ENCODE measurements around the gene EIF4ENIF1. TPM values are rescaled to one million over a fixed set of nuclear protein-coding genes. Genes with fewer than 3 reads are reported as not detected.

Gene EIF4ENIF1
- total RNA-seq, 2 donors from 2014 or later, result 10.6 to 20.6 TPM

GRCh38 chr22:31461699-31462098 is 27.9 kb downstream of the EIF4ENIF1 start:
- no peaks in the 10 kb centered on the region for H3K27me3 ChIP-seq (replicated peaks; ENCODE audit: insufficient read depth)
- ATAC-seq (ENCODE audit: insufficient number of reproducible peaks, low FRiP score, low read depth) (no peak), DNase-seq (ENCODE audit: low spot score) (no peak)
- H3K4me1 ChIP-seq (ENCODE audit: control insufficient read depth in 1 of 2, low read depth in 2 of 2), result no peaks in the 10 kb centered on the region
- no peak for TF ChIP-seq CTCF (IDR thresholded peaks at IDR 0.05)
- no peaks in the 10 kb centered on the region for H3K9me3 ChIP-seq
- peaks cover 56% of the 10 kb centered on the region for H3K36me3 ChIP-seq
- no peak overlapping the region for H3K27ac ChIP-seq
- no peak overlapping the region for H3K4me3 ChIP-seq

- DNase-seq (ENCODE audit: low spot score), result no peak
Observed at GRCh38 chr22:31451709-31452571, 37.7 kb downstream of the EIF4ENIF1 start.

GRCh38 chr22:31449506-31449905 is 40.1 kb downstream of the EIF4ENIF1 start:
- Histone ChIP-seq H3K4me1 (ENCODE audit: control insufficient read depth in 1 of 2, low read depth in 2 of 2) (no peaks in the 10 kb centered on the region), H3K36me3 (peaks cover 29% of the 10 kb centered on the region)
- no peak for ATAC-seq (ENCODE audit: insufficient number of reproducible peaks, low FRiP score, low read depth)

More at GRCh38 chr22:31451709-31452571, 37.7 kb downstream of the EIF4ENIF1 start:
- Histone ChIP-seq H3K36me3 (peaks cover 26% of the 10 kb centered on the region), H3K27me3 (replicated peaks; ENCODE audit: insufficient read depth) (no peaks in the 10 kb centered on the region), H3K4me1 (ENCODE audit: control insufficient read depth in 1 of 2, low read depth in 2 of 2) (no peaks in the 10 kb centered on the region), H3K9me3 (no peaks in the 10 kb centered on the region), H3K27ac (no peak overlapping the region), H3K4me3 (no peak overlapping the region)
- no peak for ATAC-seq (ENCODE audit: insufficient number of reproducible peaks, low FRiP score, low read depth)
- no peak for TF ChIP-seq CTCF (IDR thresholded peaks at IDR 0.05)

GRCh38 chr22:31448382-31448781 is 41.3 kb downstream of the EIF4ENIF1 start:
- DNase-seq (ENCODE audit: low spot score), result no peak
- Histone ChIP-seq H3K36me3 (peaks cover 31% of the 10 kb centered on the region), H3K27ac (no peak overlapping the region), H3K4me3 (no peak overlapping the region), H3K4me1 (ENCODE audit: control insufficient read depth in 1 of 2, low read depth in 2 of 2) (no peaks in the 10 kb centered on the region), H3K27me3 (replicated peaks; ENCODE audit: insufficient read depth) (no peaks in the 10 kb centered on the region), H3K9me3 (no peaks in the 10 kb centered on the region)
- ATAC-seq (ENCODE audit: insufficient number of reproducible peaks, low FRiP score, low read depth), result no peak
- TF ChIP-seq CTCF (IDR thresholded peaks at IDR 0.05), result no peak

More at GRCh38 chr22:31449506-31449905, 40.1 kb downstream of the EIF4ENIF1 start:
- H3K9me3 ChIP-seq, result no peaks in the 10 kb centered on the region
- TF ChIP-seq CTCF (IDR thresholded peaks at IDR 0.05), result no peak
- DNase-seq (ENCODE audit: low spot score), result no peak
- H3K27me3 ChIP-seq (replicated peaks; ENCODE audit: insufficient read depth), result no peaks in the 10 kb centered on the region
- H3K27ac ChIP-seq, result no peak overlapping the region
- no peak overlapping the region for H3K4me3 ChIP-seq

- Histone ChIP-seq H3K9me3 (no peaks in the 10 kb centered on the region), H3K27ac (no peak overlapping the region), H3K4me3 (no peak overlapping the region), H3K27me3 (replicated peaks; ENCODE audit: insufficient read depth) (no peaks in the 10 kb centered on the region), H3K36me3 (peaks cover 33% of the 10 kb centered on the region), H3K4me1 (ENCODE audit: control insufficient read depth in 1 of 2, low read depth in 2 of 2) (no peaks in the 10 kb centered on the region)
- ATAC-seq (ENCODE audit: insufficient number of reproducible peaks, low FRiP score, low read depth) (no peak), DNase-seq (ENCODE audit: low spot score) (no peak)
- TF ChIP-seq CTCF (IDR thresholded peaks at IDR 0.05), result no peak
Observed at GRCh38 chr22:31447337-31447736, 42.3 kb downstream of the EIF4ENIF1 start.
